CD4-positive, alpha-beta memory T cell (primary cell): ENCODE data around the gene GNAT1. TPM values are rescaled to one million over a fixed set of nuclear protein-coding genes. Genes with fewer than 3 reads are reported as not detected.

Experiments used
- CTCF ChIA-PET: fragments of 350-600 bp; sonication (Branson Sonifier 250); formaldehyde crosslinking; loops from one replicate; lab custom pipeline; 2021; ENCODE audit warnings: inconsistent platforms; ENCODE audit not compliant: partially characterized antibody; lab: Charles Lee
- POLR2A ChIA-PET: fragments of 350-600 bp; sonication (Branson Sonifier 250); formaldehyde crosslinking; loops from one replicate; lab custom pipeline; 2021; ENCODE audit not compliant: partially characterized antibody; lab: Charles Lee
- DNase-seq, 5 donors: peaks; one replicate each; pipeline versions ENCODE4 v3.0.0 to v3.0.0-alpha.2; 2020 to 2022; ENCODE audit warnings: mixed read lengths in 1 of 5
- H3K27ac ChIP-seq: one replicate; pipeline ENCODE4 v1.7.0; 2013; ENCODE audit warnings: low read depth, low read length
- H3K27me3 ChIP-seq: 2 replicates; pipeline ENCODE4 v1.7.0; 2013; ENCODE audit warnings: mild to moderate bottlenecking, low read length, moderate library complexity; ENCODE audit not compliant: insufficient read depth
- H3K36me3 ChIP-seq: 2 replicates; pipeline ENCODE4 v1.7.0; 2013; ENCODE audit warnings: mild to moderate bottlenecking, low read length, moderate library complexity; ENCODE audit not compliant: insufficient read depth
- H3K4me1 ChIP-seq: 2 replicates; pipeline ENCODE4 v1.7.0; 2013; ENCODE audit warnings: mild to moderate bottlenecking, low read length, moderate library complexity; ENCODE audit not compliant: insufficient read depth
- H3K4me3 ChIP-seq, 2 donors: one replicate each; pipeline ENCODE4 v1.7.0; 2013; ENCODE audit warnings: low read length in 2 of 2, mild to moderate bottlenecking in 1 of 2
- H3K9me3 ChIP-seq, 2 donors: one replicate each; pipeline ENCODE4 v1.7.0; 2013; ENCODE audit warnings: low read length in 2 of 2, control low read depth in 1 of 2; ENCODE audit not compliant: control insufficient read depth in 1 of 2
- H3K27ac Mint-ChIP-seq, 7 donors: one replicate each; pipeline ENCODE4 v1.8.0; 2020 to 2021; ENCODE audit warnings: mixed read lengths in 7 of 7, mild to moderate bottlenecking in 6 of 7, inconsistent platforms in 3 of 7, moderate library complexity in 3 of 7
- H3K27me3 Mint-ChIP-seq, 2 donors: one replicate each; pipeline ENCODE4 v1.8.0; 2020 to 2021; ENCODE audit warnings: mixed read lengths in 2 of 2
- H3K36me3 Mint-ChIP-seq, 2 donors: one replicate each; pipeline ENCODE4 v1.8.0; 2020 to 2021; ENCODE audit warnings: mixed read lengths in 2 of 2, inconsistent platforms in 1 of 2, mild to moderate bottlenecking in 1 of 2
- H3K4me1 Mint-ChIP-seq, 4 donors: one replicate each; pipeline ENCODE4 v1.8.0; 2020 to 2021; ENCODE audit warnings: mixed read lengths in 4 of 4, mild to moderate bottlenecking in 1 of 4
- H3K4me3 Mint-ChIP-seq, 8 donors: one replicate each; pipeline ENCODE4 v1.8.0; 2020 to 2021; ENCODE audit warnings: mixed read lengths in 8 of 8, mild to moderate bottlenecking in 7 of 8, moderate library complexity in 6 of 8, inconsistent platforms in 3 of 8
- H3K9me3 Mint-ChIP-seq, 8 donors: one replicate each; pipeline ENCODE4 v1.8.0; 2020 to 2021; ENCODE audit warnings: mixed read lengths in 8 of 8, mild to moderate bottlenecking in 5 of 8, inconsistent platforms in 3 of 8, moderate library complexity in 1 of 8
- intact Hi-C: fragments of 100-400 bp; cut with micrococcal nuclease; formaldehyde crosslinking; loops from one replicate; pipeline ENCODE4 v1.15.1; 2023
- polyA plus RNA-seq, 2 donors: library from polyadenylated mRNA; unstranded; fragments of 300-500 nt; fragmentation: Illumina TruSeq; gene quantifications; one replicate each; pipeline ENCODE4 v1.2.3, GENCODE V29; 2021
- total RNA-seq, 2 experiments: library from RNA; stranded (reverse); gene quantifications; one replicate each; pipeline ENCODE4 v1.2.3, GENCODE V29; 2021

The GNAT1 gene
- total and polyA plus RNA-seq, 4 experiments from 2014 or later = not detected

GRCh38 chr3:50172626-50173220, 18.7 kb upstream of the GNAT1 start:
- Histone ChIP-seq H3K9me3 (no peaks in the 10 kb centered on the region), H3K27ac (no peak overlapping the region), H3K4me3 (no peak overlapping the region), H3K27me3 (no peaks in the 10 kb centered on the region), H3K36me3 (no peaks in the 10 kb centered on the region), H3K4me1 (no peaks in the 10 kb centered on the region)
- Mint-ChIP-seq H3K4me1 (peaks cover 0 to 4% (median 3%) of the 10 kb centered on the region in 4 donors), H3K4me3 (no peak overlapping the region), H3K27ac (no peak overlapping the region), H3K9me3 (no peaks in the 10 kb centered on the region), H3K27me3 (peaks cover 0 to 4% of the 10 kb centered on the region in 2 donors), H3K36me3 (no peaks in the 10 kb centered on the region)
- intact Hi-C loops = no loop called here
- DNase-seq = peak in 1 of 5 donors; percentile 17
- ChIA-PET POLR2A (no interaction called here), CTCF (no interaction called here)

- H3K9me3 Mint-ChIP-seq = no peaks in the 10 kb centered on the region
- H3K27ac ChIP-seq = no peak overlapping the region
- no peaks in the 10 kb centered on the region for H3K4me1 ChIP-seq
- no peaks in the 10 kb centered on the region for H3K36me3 ChIP-seq
- DNase-seq = peak in 1 of 5 donors; percentile 20
- no peak overlapping the region for H3K4me3 ChIP-seq
- ChIA-PET CTCF (interaction anchor here (0.8 kb wide), 1 partner anchor 53 kb away, joined by 3 read pairs; no protein-coding TSS in a partner anchor), POLR2A (no interaction called here)
- H3K27me3 Mint-ChIP-seq = no peaks in the 10 kb centered on the region
- no peaks in the 10 kb centered on the region for H3K36me3 Mint-ChIP-seq
- H3K27ac Mint-ChIP-seq = no peak overlapping the region
- H3K4me3 Mint-ChIP-seq = no peak overlapping the region
- intact Hi-C loops = no loop called here
- H3K9me3 ChIP-seq = no peaks in the 10 kb centered on the region
- no peaks in the 10 kb centered on the region for H3K27me3 ChIP-seq
- H3K4me1 Mint-ChIP-seq = peaks cover 0 to 4% (median 3%) of the 10 kb centered on the region in 4 donors
These were observed 17.5 kb upstream of the GNAT1 start for GRCh38 chr3:50173685-50174516.

- Histone ChIP-seq H3K9me3 (no peaks in the 10 kb centered on the region), H3K4me3 (no peak overlapping the region), H3K4me1 (no peaks in the 10 kb centered on the region), H3K36me3 (no peaks in the 10 kb centered on the region), H3K27ac (no peak overlapping the region), H3K27me3 (no peaks in the 10 kb centered on the region)
- intact Hi-C loops = no loop called here
- H3K4me3 Mint-ChIP-seq = no peak overlapping the region
- POLR2A ChIA-PET = no interaction called here
- DNase-seq = peak in 1 of 5 donors; percentile 25
- H3K27me3 Mint-ChIP-seq = no peaks in the 10 kb centered on the region
- H3K4me1 Mint-ChIP-seq = peaks cover 0 to 4% (median 3%) of the 10 kb centered on the region in 4 donors
- no peaks in the 10 kb centered on the region for H3K9me3 Mint-ChIP-seq
- H3K27ac Mint-ChIP-seq = no peak overlapping the region
- CTCF ChIA-PET = interaction anchor here (0.8 kb wide), 1 partner anchor 53 kb away, joined by 3 read pairs; no protein-coding TSS in a partner anchor
- H3K36me3 Mint-ChIP-seq = no peaks in the 10 kb centered on the region
These were observed 16.9 kb upstream of the GNAT1 start for GRCh38 chr3:50174517-50174895.

- H3K9me3 Mint-ChIP-seq = no peaks in the 10 kb centered on the region
- H3K4me3 Mint-ChIP-seq = no peak overlapping the region
- H3K27me3 Mint-ChIP-seq = no peaks in the 10 kb centered on the region
- Histone ChIP-seq H3K27me3 (no peaks in the 10 kb centered on the region), H3K9me3 (no peaks in the 10 kb centered on the region), H3K36me3 (no peaks in the 10 kb centered on the region), H3K27ac (no peak overlapping the region), H3K4me3 (no peak overlapping the region), H3K4me1 (no peaks in the 10 kb centered on the region)
- peaks cover 0 to 4% (median 3%) of the 10 kb centered on the region in 4 donors for H3K4me1 Mint-ChIP-seq
- no peaks in the 10 kb centered on the region for H3K36me3 Mint-ChIP-seq
- POLR2A ChIA-PET = no interaction called here
- CTCF ChIA-PET = no interaction called here
- DNase-seq = peak in 1 of 5 donors; percentile 8
- intact Hi-C loops = no loop called here
- no peak overlapping the region for H3K27ac Mint-ChIP-seq
These were observed 16.4 kb upstream of the GNAT1 start for GRCh38 chr3:50174947-50175524.

GRCh38 chr3:50177346-50177745, 14.1 kb upstream of the GNAT1 start:
- H3K9me3 Mint-ChIP-seq = no peaks in the 10 kb centered on the region
- Histone ChIP-seq H3K4me1 (no peaks in the 10 kb centered on the region), H3K27me3 (no peaks in the 10 kb centered on the region), H3K36me3 (no peaks in the 10 kb centered on the region), H3K27ac (no peak overlapping the region), H3K4me3 (no peak overlapping the region), H3K9me3 (no peaks in the 10 kb centered on the region)
- peak overlapping the region in 1 of 7 donors; percentile 53 for H3K27ac Mint-ChIP-seq
- H3K36me3 Mint-ChIP-seq = no peaks in the 10 kb centered on the region
- peak in 1 of 5 donors; percentile 3 for DNase-seq
- peaks cover 0 to 2% of the 10 kb centered on the region in 2 donors for H3K27me3 Mint-ChIP-seq
- CTCF ChIA-PET = no interaction called here
- POLR2A ChIA-PET = no interaction called here
- intact Hi-C loops = no loop called here
- H3K4me1 Mint-ChIP-seq = peaks cover 0 to 4% (median 3%) of the 10 kb centered on the region in 4 donors
- H3K4me3 Mint-ChIP-seq = no peak overlapping the region

- Histone ChIP-seq H3K36me3 (no peaks in the 10 kb centered on the region), H3K27me3 (no peaks in the 10 kb centered on the region), H3K27ac (no peak overlapping the region), H3K9me3 (no peaks in the 10 kb centered on the region), H3K4me1 (no peaks in the 10 kb centered on the region), H3K4me3 (no peak overlapping the region)
- H3K9me3 Mint-ChIP-seq = no peaks in the 10 kb centered on the region
- ChIA-PET CTCF (interaction anchor here (1.1 to 1.4 kb wide), 2 partner anchors 15 to 95 kb away, joined by 3 to 4 read pairs; no protein-coding TSS in a partner anchor), POLR2A (no interaction called here)
- peak overlapping the region in 1 of 7 donors; percentile 10 for H3K27ac Mint-ChIP-seq
- H3K36me3 Mint-ChIP-seq = no peaks in the 10 kb centered on the region
- no peak for DNase-seq
- intact Hi-C loops = no loop called here
- H3K27me3 Mint-ChIP-seq = peaks cover 0 to 2% of the 10 kb centered on the region in 2 donors
- H3K4me3 Mint-ChIP-seq = no peak overlapping the region
- no peaks in the 10 kb centered on the region for H3K4me1 Mint-ChIP-seq
These were observed 11.7 kb upstream of the GNAT1 start for GRCh38 chr3:50179710-50180109.

GRCh38 chr3:50181985-50182384, 9.4 kb upstream of the GNAT1 start:
- Mint-ChIP-seq H3K27ac (no peak overlapping the region), H3K36me3 (no peaks in the 10 kb centered on the region), H3K4me1 (no peaks in the 10 kb centered on the region), H3K9me3 (no peaks in the 10 kb centered on the region), H3K4me3 (no peak overlapping the region), H3K27me3 (peaks cover 0 to 2% of the 10 kb centered on the region in 2 donors)
- CTCF ChIA-PET = interaction anchor here (0.7 to 1.8 kb wide), 3 partner anchors 10 to 65 kb away, joined by 3 to 7 read pairs (median 4); no protein-coding TSS in a partner anchor
- POLR2A ChIA-PET = interaction anchor here (0.6 kb wide), 1 partner anchor 591 kb away, joined by 4 read pairs; no protein-coding TSS in a partner anchor
- Histone ChIP-seq H3K9me3 (no peaks in the 10 kb centered on the region), H3K4me3 (no peak overlapping the region), H3K27ac (no peak overlapping the region), H3K36me3 (no peaks in the 10 kb centered on the region), H3K4me1 (no peaks in the 10 kb centered on the region), H3K27me3 (no peaks in the 10 kb centered on the region)
- DNase-seq = peak in 1 of 5 donors; percentile 32
- intact Hi-C loops = no loop called here
